ENCODE results near the gene RASAL2.

- TF ChIP-seq, protein P1, sequence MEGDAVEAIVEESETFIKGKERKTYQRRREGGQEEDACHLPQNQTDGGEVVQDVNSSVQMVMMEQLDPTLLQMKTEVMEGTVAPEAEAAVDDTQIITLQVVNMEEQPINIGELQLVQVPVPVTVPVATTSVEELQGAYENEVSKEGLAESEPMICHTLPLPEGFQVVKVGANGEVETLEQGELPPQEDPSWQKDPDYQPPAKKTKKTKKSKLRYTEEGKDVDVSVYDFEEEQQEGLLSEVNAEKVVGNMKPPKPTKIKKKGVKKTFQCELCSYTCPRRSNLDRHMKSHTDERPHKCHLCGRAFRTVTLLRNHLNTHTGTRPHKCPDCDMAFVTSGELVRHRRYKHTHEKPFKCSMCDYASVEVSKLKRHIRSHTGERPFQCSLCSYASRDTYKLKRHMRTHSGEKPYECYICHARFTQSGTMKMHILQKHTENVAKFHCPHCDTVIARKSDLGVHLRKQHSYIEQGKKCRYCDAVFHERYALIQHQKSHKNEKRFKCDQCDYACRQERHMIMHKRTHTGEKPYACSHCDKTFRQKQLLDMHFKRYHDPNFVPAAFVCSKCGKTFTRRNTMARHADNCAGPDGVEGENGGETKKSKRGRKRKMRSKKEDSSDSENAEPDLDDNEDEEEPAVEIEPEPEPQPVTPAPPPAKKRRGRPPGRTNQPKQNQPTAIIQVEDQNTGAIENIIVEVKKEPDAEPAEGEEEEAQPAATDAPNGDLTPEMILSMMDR (IDR thresholded peaks at IDR 0.05), result no peak
- TF ChIP-seq POLR2A (IDR thresholded peaks at IDR 0.05), result no peak
These were observed 217.3 kb downstream of the RASAL2 start for GRCh38 chr1:178311164-178311563.

Measured in thyroid gland (tissue), 4 donors.